ENCODE data around the gene MID1IP1.

Gene MID1IP1, protein sequence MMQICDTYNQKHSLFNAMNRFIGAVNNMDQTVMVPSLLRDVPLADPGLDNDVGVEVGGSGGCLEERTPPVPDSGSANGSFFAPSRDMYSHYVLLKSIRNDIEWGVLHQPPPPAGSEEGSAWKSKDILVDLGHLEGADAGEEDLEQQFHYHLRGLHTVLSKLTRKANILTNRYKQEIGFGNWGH

DNA sequence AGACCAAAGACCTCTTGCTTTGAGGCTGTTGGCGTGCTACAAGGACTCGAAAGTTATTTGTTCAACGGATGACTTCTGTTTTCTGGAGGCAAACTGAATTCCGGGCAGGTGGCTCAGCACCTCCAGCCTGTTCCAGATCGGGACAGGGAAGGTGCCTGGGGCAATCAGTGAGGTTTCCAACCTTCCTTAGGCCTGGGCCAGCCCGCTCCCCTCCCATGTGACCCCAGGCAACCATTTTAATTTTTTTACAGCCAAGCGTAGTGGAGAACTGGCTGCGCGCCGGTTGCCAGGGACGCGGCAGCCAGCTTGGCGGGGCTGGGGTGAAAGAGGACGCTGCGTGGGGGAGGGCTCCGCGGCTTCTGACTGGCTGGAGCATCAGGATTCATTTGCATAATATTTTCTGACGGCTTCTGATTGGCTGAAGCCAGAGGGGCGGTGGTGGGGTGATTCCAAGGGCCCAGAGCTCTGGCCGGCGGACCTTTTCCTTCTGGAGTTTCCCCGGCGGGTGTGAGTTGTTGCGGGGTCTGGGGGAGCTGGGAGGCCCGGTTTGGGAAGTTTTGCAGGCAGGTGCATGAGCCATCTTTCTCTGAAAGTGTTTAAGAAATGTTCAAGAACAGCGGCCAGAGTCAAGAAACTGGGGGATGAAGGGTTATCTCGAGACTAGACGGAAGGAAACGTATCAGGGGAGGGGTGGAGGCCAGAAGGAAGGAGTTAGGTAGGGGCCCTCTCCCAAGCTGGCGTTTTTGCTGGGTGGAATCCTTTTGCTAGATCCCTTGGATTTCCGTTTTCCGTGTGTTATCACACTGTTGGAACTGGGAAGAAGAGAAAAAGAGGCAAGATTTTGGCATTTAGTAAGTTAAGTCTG, at the start of gene MID1IP1:
TSS of gene MID1IP1 (plus strand) at position 479 of the 865 bp plus-strand sequence. CDS start 3,488 bp downstream, outside the sequence.
- DNase-seq = peak; percentile 88

DNA sequence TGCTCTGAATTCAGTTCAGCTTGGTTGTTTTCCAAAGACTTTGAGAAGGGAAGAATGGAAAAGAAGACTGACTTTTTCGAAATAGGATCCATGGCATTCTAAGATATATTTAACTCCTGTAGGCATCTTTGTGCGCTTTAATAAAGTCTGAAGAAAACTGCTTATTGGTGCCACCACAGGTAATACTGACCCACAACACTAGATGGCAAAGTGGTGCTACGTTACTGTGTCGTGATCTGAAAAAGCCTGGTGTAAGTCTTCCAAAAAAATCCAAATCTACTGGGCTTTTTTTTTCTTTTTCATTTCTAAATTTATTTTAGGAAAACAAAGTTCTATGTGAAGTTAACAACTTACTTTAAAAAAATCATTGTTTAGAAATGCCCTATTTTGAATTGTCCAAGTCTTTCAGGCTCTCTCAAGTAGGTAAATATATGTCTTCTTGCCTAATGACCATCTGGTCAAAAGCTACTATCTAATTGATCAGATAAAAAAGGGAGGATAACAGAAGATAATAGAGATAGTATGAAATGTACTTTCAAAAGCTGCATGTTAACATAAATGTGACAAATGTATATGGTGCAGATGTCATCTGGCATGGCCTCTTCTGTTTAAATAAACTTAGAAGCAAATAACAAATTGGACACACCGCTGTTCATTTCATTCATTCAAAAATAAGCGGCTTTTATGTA, 47.0 kb upstream of the MID1IP1 start:
- DNase-seq = peak; percentile 18

DNA sequence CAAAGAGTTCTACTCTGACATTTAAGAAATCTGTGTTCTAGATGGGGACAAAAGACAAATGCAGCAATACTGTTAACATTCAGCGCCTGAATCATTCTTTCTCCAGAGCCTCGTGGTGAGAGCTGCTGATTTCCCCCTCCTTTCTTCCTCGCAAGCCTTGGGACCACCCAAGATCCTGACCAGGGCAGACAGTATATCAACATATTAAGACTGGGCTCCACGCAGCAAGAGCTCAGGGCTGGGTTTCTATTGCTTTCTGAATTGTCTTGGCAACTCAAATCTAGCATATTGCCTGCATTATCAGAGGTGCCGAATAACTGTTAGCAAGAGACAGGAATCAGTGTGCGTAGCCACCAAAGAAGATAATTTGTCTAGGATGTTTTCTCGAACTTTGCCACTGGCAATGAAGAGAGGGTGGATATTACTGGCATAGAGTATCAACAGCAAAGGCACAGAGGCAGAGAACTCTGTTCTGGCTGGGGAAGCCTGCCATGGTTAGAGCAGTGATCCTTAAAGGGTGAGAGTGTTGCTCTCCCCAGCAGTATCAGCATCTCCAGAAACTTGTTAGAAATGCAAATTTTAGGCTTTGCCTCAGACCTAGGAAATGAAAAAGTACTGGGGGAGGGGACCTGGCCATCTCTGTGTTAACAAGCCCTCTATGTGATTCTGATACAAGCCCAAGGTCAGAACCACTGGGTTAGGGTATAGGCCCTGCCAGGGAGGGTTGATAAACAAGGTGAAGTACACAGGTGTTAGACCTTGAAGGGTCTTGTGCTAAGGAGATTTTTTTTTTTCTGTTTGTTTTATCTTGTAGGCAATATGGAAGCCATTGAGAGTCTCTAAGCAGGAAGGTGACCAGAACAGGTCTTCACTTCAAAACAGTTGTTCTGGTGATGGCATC, 46.2 kb upstream of the MID1IP1 start:
- DNase-seq = no peak

DNA sequence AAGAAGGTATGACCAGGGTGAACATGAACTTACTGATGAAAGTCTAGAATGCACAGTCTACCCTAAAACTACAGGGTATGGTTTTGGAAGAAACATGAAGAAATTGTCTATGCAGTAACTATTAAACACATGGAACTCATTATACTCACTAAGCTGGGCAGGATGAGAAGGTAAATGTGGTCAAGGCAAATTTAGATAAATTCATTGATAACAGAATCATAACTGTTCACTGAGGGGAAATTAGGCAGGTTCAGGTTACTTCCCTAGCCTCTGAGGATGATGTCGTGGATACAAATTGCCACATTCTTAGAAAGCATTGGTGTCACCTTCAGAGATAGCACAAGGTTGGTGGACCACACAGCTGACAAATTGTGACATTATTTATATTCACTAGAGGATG, 40.4 kb upstream of the MID1IP1 start:
- DNase-seq = no peak

DNA sequence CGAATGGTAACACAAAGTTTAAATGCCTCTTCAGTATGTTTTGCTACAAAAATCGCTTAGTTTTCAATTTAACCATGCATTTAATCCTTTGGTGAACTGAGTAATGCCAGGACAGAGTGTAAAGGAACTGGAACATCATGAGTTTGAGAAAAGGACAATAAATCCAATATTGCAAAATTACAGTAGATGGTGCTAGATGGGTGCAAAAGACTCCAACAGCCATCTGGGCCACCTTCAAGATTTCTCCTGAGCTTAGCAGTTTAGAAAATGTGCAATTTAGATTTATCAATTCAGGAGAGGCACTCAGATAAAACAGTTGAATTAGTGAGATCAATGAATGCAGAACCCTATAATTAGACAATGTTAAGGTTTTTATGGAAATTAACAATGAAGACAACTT, 33.2 kb upstream of the MID1IP1 start:
- peak; percentile 5 for DNase-seq

DNA sequence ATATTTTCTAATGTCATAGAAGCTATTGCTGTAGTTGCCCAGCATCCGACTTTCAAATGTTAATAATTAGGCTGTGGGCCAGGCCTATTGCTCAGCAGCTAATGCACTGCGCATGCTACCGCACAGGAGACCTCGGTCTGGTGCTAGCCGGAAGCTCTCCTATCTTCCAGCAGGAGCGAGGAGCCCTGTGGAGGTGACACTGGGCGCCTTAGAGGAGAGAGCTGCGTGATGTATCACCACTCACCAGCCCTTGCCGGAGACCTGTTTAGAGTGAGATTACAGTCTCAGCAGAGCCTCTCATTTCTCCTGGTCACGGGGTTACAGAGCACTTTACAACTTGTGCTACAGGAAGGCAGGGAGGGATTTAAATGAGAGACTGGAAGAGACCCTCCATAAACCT, 31.1 kb upstream of the MID1IP1 start:
- no peak for DNase-seq

DNA sequence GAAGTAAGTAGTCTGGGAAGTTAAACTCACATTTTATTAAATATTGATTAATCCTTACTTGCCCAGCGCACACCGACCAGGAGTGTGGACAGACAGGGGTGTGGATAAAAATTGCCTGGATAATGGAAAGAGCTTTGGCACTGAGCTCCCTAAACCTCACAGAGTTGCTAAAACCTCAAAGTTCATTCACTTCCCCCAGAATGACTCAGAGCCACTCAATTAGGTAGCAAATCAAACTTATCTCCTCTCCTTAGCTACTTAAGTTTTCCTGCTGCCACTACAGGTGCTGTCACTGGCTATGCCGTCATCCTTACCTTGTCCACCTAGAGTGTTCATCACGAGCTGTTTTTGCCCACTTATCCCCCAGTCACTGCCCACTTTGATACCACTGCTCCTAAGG, 27.0 kb upstream of the MID1IP1 start:
- DNase-seq = no peak

DNA sequence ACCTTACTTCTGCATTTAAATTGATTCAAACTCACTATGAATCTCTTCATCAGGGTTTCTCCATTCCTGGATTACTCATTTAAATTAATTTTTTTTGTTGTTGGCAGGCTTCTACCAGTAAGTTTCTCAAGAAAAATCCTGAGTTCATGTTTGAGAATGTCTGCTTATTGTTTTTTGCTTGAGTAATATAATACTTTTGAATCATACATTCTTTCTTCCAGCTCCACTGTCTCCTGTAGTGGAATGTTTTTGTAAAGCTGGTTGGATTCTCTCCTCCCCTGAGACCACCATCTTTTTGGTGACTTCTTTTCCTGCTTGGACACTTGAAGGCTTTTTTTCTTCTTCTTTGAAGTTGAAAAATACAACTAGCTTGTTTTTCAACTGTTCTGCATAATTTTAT, 4.3 kb upstream of the MID1IP1 start:
- no peak for DNase-seq

DNA sequence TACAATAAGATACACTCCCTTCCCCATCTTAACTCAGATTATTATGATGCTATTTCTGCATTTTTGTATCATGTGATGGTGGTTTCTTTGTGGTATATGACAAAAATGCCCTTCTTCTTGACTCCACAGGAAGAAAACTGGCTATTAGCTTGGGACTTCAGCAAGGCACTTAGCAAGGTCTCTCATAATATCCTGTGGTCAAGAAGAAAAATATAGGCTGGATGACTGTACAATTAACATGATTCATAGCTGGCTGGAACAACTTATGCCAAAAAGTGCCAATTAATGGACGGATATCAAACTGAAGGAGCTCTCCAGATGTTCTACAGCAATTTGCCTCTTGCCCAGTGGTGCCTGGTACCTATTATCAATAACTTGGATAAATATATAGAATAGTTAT, 2.3 kb upstream of the MID1IP1 start:
- no peak for DNase-seq

DNA sequence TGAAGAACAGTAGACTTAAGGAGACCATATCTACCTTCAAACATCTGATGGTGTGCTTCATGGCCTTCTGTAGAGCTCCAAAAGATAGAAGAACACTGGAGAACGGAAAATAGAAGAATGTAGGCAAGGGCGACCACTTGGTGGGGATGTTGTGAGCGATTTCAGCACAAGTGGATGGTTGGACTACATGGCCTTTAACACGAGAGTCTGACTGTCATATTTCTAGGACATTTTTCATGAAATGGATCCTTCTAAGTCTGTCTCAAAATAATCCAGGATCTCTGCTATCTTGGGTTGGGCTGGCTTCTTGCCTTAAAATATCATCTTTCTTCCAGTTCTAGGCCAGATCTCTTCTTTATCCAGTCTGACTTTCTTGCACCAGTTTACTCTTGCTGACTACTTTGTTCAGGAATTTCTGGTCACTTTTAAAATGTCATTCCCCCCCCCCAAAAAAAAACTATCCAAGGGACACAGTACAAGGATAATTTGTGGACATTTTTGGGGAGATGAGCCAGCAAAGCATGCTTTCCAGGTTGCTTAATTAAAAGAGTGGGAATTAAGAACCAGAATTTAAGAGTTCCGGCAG, 1.2 kb upstream of the MID1IP1 start:
- no peak for DNase-seq

DNA sequence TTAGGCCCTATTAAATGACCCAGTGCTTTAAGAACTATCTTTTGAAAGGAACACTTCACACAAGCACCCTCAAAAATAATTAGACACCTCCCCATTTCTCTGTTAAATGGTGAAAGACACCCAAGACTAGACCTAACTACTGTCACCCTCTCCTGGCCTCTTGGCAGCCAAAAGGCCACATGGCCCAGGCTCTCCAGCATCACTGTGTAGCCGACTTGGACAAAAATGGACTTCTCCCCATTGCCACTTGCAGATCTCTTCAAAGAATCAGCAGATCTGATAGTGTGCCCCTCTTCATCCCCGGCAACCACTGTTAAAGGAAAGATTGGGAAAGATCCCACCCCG, 2.0 kb downstream of the MID1IP1 start:
- no peak for DNase-seq

DNA sequence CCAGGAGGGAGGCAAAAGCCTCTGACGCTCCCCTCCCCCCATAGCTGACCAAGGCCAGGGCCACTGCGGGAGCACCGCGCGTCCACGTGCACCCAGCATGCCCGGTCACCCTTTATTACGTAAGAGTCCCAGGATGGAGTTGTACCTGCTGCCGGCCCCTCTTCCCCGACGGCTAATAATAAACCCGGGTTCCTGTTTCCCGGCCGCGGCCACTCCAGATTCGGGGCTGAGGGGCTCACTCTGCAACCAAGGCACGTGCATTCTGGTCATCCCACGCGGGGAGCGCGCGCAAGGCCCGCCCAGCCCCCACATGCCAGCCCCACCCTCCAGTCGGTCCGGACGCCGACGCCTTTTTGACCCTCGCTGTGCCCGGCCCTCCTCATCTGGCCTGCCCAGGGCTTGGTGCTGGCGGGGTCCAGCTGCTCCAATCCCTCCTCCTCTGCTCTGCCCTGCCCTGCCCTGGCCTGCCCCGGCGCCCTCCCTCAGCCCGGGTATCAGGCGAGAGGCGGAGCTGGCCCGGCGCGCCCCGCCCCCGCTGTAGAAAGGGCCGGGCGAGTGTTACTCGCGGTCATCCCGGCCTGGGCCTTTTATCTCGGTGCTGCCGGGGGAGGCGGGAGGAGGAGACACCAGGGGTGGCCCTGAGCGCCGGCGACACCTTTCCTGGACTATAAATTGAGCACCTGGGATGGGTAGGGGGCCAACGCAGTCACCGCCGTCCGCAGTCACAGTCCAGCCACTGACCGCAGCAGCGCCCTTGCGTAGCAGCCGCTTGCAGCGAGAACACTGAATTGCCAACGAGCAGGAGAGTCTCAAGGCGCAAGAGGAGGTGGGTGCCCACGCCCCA, 2.6 kb downstream of the MID1IP1 start:
- peak; percentile 77 for DNase-seq

DNA sequence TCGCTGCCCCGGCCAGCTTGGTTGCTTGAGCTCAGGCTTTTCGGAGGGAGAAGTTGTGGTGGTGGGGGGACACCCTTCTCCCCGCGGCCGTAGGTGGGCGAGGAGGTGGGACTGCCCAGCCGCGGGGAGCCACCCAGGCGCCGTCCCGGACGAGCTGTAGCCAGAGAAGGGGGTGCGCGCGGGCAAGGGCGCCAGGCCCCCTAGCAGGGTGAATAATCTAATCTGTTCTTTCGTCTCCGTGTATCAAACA, 3.1 kb downstream of the MID1IP1 start:
- DNase-seq = no peak

DNA sequence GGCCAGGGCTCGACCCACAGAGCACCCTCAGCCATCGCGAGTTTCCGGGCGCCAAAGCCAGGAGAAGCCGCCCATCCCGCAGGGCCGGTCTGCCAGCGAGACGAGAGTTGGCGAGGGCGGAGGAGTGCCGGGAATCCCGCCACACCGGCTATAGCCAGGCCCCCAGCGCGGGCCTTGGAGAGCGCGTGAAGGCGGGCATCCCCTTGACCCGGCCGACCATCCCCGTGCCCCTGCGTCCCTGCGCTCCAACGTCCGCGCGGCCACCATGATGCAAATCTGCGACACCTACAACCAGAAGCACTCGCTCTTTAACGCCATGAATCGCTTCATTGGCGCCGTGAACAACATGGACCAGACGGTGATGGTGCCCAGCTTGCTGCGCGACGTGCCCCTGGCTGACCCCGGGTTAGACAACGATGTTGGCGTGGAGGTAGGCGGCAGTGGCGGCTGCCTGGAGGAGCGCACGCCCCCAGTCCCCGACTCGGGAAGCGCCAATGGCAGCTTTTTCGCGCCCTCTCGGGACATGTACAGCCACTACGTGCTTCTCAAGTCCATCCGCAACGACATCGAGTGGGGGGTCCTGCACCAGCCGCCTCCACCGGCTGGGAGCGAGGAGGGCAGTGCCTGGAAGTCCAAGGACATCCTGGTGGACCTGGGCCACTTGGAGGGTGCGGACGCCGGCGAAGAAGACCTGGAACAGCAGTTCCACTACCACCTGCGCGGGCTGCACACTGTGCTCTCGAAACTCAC, 3.6 kb downstream of the MID1IP1 start:
- no peak for DNase-seq

DNA sequence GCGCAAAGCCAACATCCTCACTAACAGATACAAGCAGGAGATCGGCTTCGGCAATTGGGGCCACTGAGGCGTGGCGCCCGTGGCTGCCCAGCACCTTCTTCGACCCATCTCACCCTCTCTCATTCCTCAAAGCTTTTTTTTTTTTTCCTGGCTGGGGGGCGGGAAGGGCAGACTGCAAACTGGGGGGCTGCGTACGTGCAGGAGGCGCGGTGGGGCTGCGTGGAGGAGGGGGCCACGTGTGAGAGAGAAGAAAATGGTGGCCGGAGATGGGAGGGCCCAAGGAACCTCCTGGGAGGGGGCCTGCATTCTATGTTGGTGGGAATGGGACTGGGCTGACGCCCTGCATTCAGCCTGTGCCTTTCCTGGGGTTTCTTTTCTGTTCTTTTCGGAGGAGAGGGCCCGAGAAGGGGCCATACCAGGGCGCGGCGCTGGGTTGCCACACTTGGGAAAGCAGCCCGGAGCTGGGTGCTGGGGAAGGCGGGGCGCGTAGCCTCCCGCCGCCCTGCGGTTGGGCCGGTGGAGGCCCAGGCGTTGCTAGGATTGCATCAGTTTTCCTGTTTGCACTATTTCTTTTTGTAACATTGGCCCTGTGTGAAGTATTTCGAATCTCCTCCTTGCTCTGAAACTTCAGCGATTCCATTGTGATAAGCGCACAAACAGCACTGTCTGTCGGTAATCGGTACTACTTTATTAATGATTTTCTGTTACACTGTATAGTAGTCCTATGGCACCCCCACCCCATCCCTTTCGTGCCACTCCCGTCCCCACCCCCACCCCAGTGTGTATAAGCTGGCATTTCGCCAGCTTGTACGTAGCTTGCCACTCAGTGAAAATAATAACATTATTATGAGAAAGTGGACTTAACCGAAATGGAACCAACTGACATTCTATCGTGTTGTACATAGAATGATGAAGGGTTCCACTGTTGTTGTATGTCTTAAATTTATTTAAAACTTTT, 4.5 kb downstream of the MID1IP1 start:
- peak; percentile 81 for DNase-seq

DNA sequence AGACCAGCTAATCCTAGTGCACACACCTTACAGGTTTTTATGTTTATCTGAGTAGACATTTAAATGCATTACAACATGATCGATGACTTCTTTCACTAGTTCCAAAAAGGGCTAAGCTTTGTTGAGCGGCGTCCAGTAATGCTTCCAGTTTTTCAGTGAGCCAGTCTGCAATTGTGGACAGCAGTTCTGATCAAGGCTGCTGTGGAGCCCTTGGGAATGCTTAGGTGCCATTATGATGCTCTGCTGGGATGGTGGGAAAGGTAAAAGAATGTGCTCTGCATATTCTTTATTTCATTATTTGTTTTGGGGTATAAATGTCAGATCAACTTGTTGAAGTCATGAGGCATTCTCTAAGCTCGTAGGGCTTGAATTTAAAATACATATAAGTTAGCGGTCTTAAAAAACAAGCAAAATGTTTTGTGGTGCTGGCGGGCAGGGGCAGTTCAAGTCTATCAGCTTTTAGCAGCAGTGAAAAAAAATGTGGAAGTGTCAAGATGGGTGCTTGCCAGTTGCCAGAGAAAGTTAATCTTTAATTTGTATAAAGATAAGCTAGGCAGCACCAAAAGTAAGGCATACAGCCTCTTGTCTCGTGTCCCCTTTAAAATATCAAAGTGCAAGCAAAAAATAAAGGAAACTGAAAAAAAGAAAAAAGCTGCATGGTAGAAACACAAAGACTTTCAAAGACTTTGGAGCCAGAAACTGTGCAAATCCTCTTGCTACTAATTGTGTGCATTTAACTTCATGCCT, 5.8 kb downstream of the MID1IP1 start:
- no peak for DNase-seq

DNA sequence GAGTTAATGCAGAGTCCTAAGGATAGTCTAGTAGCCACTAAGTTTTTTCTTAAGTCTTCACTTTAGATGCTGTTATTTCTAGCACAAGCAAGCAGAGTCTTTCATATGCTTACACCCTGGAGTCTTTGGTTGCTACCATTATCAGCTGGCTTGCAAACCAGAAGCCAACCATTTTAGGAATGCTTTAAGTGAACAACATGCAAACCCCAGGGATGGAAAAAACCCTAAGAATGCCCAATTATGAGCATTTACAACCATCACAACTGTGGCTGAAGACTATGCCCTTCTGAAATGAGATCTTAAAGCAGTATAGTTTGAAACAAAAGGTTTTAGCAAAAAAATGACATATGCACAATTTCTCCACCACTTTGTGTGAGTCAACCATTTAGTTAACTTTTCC, 6.6 kb downstream of the MID1IP1 start:
- DNase-seq = no peak

DNA sequence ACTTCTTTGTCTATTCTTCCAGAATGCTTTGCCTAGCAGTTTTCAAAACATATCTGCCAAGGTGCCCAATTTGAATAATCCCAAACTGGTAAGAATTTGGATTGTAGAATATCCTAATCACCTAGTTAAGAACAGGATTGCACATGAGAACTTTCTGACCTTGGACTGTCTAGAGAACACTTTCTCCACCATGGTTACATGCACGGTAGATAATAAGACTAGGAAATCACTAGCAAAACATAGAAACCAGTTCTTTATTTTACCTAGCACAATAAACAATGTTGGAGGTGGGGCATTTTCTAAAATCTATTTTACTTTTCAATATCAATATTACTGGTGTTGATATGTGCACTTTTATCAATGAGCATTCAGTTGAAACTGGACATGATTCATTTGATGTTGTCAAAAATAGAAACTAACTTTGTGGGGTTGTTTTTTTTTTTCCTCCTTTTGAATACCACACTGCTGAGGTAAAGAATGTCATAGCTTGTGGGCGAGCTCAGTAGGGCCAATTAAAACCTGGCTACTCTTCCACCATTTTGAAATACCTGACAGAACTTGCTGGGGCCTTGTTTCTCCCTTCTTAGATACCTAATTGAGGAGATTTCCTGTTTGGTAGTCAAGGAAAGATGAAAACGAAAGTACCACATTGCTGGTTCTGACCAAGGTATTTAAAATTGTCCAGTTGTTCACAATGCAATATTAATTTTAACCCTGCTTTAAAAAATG, 10.4 kb downstream of the MID1IP1 start:
- no peak for DNase-seq

DNA sequence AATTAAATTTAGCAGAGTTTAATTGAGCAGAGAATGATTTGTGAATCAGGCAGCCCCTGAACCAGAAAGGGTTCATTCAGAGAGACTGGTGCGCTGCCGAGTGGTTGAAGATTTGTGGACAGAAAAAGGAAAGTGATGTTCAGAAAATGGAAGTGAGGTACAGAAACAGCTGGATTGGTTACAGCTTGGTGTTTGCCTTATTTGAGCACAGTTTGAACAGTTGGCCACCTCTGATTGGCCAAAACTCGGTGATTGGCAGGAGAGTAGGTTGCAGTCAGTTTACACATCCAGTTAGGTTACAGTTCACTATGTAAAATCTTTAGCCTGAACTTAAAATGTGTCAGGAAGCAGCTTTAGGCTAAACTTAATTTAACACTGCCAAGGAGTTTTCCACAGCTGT, 14.9 kb downstream of the MID1IP1 start:
- DNase-seq = peak; percentile 8

Measured in MV-4-11 (cell line).